Endodermal cell (in vitro differentiated cells): ENCODE measurements around the gene BTG4. TPM values are rescaled to one million over a fixed set of nuclear protein-coding genes. Genes with fewer than 3 reads are reported as not detected.

Experiments used
- DNase-seq: peaks from one replicate; pipeline ENCODE4 v3.0.0-alpha.2; 2017
- H3K27ac ChIP-seq: 2 replicates; pipeline ENCODE4 v1.5.1; 2013; ENCODE audit warnings: mild to moderate bottlenecking, low read depth, low read length, moderate library complexity
- H3K27me3 ChIP-seq: 2 replicates; pipeline ENCODE4 v1.6.1; 2013; ENCODE audit warnings: mild to moderate bottlenecking, low read length, moderate library complexity; ENCODE audit not compliant: insufficient read depth, control insufficient read depth, poor library complexity, severe bottlenecking
- H3K36me3 ChIP-seq: 2 replicates; pipeline ENCODE4 v1.7.0; 2013; ENCODE audit warnings: mild to moderate bottlenecking, low read length, moderate library complexity; ENCODE audit not compliant: control insufficient read depth, insufficient read depth
- H3K4me1 ChIP-seq: one replicate; pipeline ENCODE4 v1.7.0; 2013; ENCODE audit warnings: low read length; ENCODE audit not compliant: control insufficient read depth, insufficient read depth
- H3K4me3 ChIP-seq: 2 replicates; pipeline ENCODE4 v1.5.1; 2013; ENCODE audit warnings: mild to moderate bottlenecking, low read length, moderate library complexity
- H3K9ac ChIP-seq: 2 replicates; pipeline ENCODE4 v1.6.1; 2013; ENCODE audit warnings: mild to moderate bottlenecking, low read length, moderate library complexity; ENCODE audit not compliant: poor library complexity, severe bottlenecking; ENCODE audit errors: extremely low read depth
- H3K9me3 ChIP-seq: 2 replicates; pipeline ENCODE4 v1.6.1; 2013; ENCODE audit warnings: mild to moderate bottlenecking, low read length, moderate library complexity; ENCODE audit not compliant: control insufficient read depth
- H3K27ac Mint-ChIP-seq: 2 replicates; pipeline ENCODE4 v1.8.0; 2020; ENCODE audit warnings: mixed read lengths
- H3K27me3 Mint-ChIP-seq: 2 replicates; pipeline ENCODE4 v1.8.0; 2021; ENCODE audit warnings: mild to moderate bottlenecking, mixed read lengths; ENCODE audit not compliant: insufficient read depth
- H3K36me3 Mint-ChIP-seq: 2 replicates; pipeline ENCODE4 v1.8.0; 2020; ENCODE audit warnings: low read depth, mixed read lengths
- H3K4me1 Mint-ChIP-seq: 2 replicates; pipeline ENCODE4 v1.8.0; 2020; ENCODE audit warnings: mixed read lengths
- H3K4me3 Mint-ChIP-seq: 2 replicates; pipeline ENCODE4 v1.8.0; 2020; ENCODE audit warnings: mild to moderate bottlenecking, moderate library complexity, mixed read lengths
- H3K9me3 Mint-ChIP-seq: 2 replicates; pipeline ENCODE4 v1.8.0; 2020; ENCODE audit warnings: mild to moderate bottlenecking, mixed read lengths
- WGBS, 2 experiments: methylation state at CpG; one replicate each; pipeline versions ENCODE4 v1.1.5 to v1.1.7; 2013; ENCODE audit warnings: missing lambda C conversion rate in 2 of 2, mixed read lengths in 1 of 2; ENCODE audit not compliant: insufficient coverage in 1 of 2, insufficient read length in 1 of 2; 5-methylcytosine and 5-hydroxymethylcytosine counted together
- total RNA-seq, 2 donors: library from RNA; stranded (reverse); fragmentation: NEBNext Ultra II Directional in 1 of 2; extraction: Animal tissue kit (Norgen Biotek cat#: 25700) in 1 of 2; gene quantifications; 2 replicates in 1 of 2; 3 replicates in 1 of 2; pipeline ENCODE4 v1.2.1, GENCODE V29; 2021
- TF ChIP-seq, protein P1 (sequence below): fragments of 200-600 bp; sonication (generic); conservative IDR thresholded peaks from 2 replicates; pipeline ENCODE4 v1.5.0; 2021; ENCODE audit warnings: antibody characterized with exemption, mild to moderate bottlenecking

BTG4 gene
- total RNA-seq, 2 donors from 2014 or later = not detected

- TF ChIP-seq, protein P1, sequence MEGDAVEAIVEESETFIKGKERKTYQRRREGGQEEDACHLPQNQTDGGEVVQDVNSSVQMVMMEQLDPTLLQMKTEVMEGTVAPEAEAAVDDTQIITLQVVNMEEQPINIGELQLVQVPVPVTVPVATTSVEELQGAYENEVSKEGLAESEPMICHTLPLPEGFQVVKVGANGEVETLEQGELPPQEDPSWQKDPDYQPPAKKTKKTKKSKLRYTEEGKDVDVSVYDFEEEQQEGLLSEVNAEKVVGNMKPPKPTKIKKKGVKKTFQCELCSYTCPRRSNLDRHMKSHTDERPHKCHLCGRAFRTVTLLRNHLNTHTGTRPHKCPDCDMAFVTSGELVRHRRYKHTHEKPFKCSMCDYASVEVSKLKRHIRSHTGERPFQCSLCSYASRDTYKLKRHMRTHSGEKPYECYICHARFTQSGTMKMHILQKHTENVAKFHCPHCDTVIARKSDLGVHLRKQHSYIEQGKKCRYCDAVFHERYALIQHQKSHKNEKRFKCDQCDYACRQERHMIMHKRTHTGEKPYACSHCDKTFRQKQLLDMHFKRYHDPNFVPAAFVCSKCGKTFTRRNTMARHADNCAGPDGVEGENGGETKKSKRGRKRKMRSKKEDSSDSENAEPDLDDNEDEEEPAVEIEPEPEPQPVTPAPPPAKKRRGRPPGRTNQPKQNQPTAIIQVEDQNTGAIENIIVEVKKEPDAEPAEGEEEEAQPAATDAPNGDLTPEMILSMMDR = no peak
- H3K9me3 Mint-ChIP-seq = no peaks in the 10 kb centered on the region
- H3K4me3 Mint-ChIP-seq = no peak overlapping the region
- H3K27me3 Mint-ChIP-seq = peaks cover 69% of the 10 kb centered on the region
- no peak for DNase-seq
- Histone ChIP-seq H3K36me3 (no peaks in the 10 kb centered on the region), H3K27me3 (peaks cover 22% of the 10 kb centered on the region), H3K4me3 (no peak overlapping the region), H3K27ac (no peak overlapping the region), H3K9ac (no peak overlapping the region), H3K4me1 (no peaks in the 10 kb centered on the region), H3K9me3 (no peaks in the 10 kb centered on the region)
- H3K36me3 Mint-ChIP-seq = no peaks in the 10 kb centered on the region
- no peak overlapping the region for H3K27ac Mint-ChIP-seq
- H3K4me1 Mint-ChIP-seq = peaks cover 7% of the 10 kb centered on the region
- WGBS, 2 experiments = 86 to 93% methylated on average over 2 to 11 of the region's 11 CpGs
These were observed 55.1 kb downstream of the BTG4 start for GRCh38 chr11:111456859-111457730.

DNA sequence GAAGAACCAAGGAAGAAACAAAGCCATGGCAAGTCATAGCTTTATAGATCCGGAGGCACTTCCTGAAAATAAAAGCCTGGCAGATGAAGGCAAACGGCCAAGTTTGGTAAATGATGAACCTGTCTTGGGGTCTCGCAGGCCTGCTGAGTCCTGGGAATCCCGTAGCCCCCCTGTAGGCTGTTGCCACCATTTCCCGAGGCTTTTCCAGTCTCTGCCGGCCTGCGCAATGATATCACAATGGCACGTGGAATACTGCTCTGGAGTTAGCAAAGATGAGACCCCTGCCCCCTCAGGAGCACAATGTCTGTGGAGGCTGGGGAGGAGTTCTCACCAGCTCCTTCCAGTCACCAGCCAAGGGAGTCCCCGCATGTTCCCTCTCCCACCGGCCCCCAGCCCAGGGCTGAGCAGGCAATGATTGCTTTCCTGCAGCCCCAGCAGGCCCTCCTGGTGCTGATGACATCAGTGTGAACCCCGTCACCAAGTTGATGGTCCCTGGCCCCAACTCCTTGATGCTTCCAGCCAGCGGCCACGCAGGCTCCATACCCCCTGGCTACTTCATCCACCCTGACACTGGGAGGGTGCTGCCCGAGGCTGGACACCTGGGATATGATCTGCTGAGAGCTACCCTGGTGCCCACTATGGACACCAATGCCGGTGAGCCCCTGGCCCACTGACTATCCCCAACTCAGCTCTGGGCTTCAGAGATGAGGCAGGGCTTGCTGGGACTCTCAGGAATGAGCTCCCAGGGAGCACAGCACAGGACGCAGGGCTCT lies 55.9 kb downstream of the BTG4 start:
- Mint-ChIP-seq H3K9me3 (no peaks in the 10 kb centered on the region), H3K4me1 (peaks cover 7% of the 10 kb centered on the region), H3K27ac (no peak overlapping the region), H3K4me3 (no peak overlapping the region), H3K27me3 (peaks cover 75% of the 10 kb centered on the region), H3K36me3 (no peaks in the 10 kb centered on the region)
- Histone ChIP-seq H3K4me1 (no peaks in the 10 kb centered on the region), H3K4me3 (no peak overlapping the region), H3K36me3 (no peaks in the 10 kb centered on the region), H3K9ac (no peak overlapping the region), H3K27me3 (peaks cover 22% of the 10 kb centered on the region), H3K27ac (no peak overlapping the region), H3K9me3 (no peaks in the 10 kb centered on the region)
- TF ChIP-seq, protein P1 = no peak
- DNase-seq = no peak
- WGBS, 2 experiments = 91 to 93% methylated on average over 7 to 16 of the region's 16 CpGs

GRCh38 chr11:111455291-111456085 lies 56.7 kb downstream of the BTG4 start:
- no peaks in the 10 kb centered on the region for H3K9me3 ChIP-seq
- H3K27ac ChIP-seq = no peak overlapping the region
- no peak for DNase-seq
- Mint-ChIP-seq H3K36me3 (no peaks in the 10 kb centered on the region), H3K4me1 (peaks cover 7% of the 10 kb centered on the region), H3K27me3 (peaks cover 72% of the 10 kb centered on the region), H3K9me3 (no peaks in the 10 kb centered on the region), H3K4me3 (peak overlapping the region; percentile 45), H3K27ac (no peak overlapping the region)
- TF ChIP-seq, protein P1 = no peak
- H3K9ac ChIP-seq = no peak overlapping the region
- H3K4me1 ChIP-seq = no peaks in the 10 kb centered on the region
- H3K4me3 ChIP-seq = no peak overlapping the region
- H3K27me3 ChIP-seq = peaks cover 22% of the 10 kb centered on the region
- WGBS, 2 experiments = 74 to 83% methylated on average over 13 to 21 of the region's 21 CpGs
- no peaks in the 10 kb centered on the region for H3K36me3 ChIP-seq
